WTC11 (cell line): ENCODE results near the gene UBFD1. TPM values are rescaled to one million over a fixed set of nuclear protein-coding genes. Genes with fewer than 3 reads are reported as not detected.
A peak's percentile ranks its signal among the peaks of the same experiment; 100 is the strongest.

Source experiments
- ATAC-seq: fragments of 200-7000 bp; cut with Tn5 transposase; 2 replicates; pipeline ENCODE4 v1.10.0; 2021; ENCODE audit warnings: mild to moderate bottlenecking, moderate library complexity
- CTCF ChIA-PET: fragments of 300-600 bp; sonication (Branson Sonifier 250); formaldehyde crosslinking; loops from one replicate; lab custom pipeline; 2021; ENCODE audit warnings: antibody characterized with exemption; lab: Charles Lee
- POLR2A ChIA-PET: fragments of 350-600 bp; sonication (Branson Sonifier 250); formaldehyde crosslinking; loops from one replicate; lab custom pipeline; 2021; ENCODE audit warnings: antibody characterized with exemption; lab: Charles Lee
- DNase-seq: peaks from one replicate; pipeline ENCODE4 v3.0.0; 2021; ENCODE audit warnings: low spot score
- H3K27ac Mint-ChIP-seq: 2 replicates; pipeline ENCODE4 v1.8.0; 2021; ENCODE audit warnings: mixed read lengths
- H3K27me3 Mint-ChIP-seq: 2 replicates; pipeline ENCODE4 v1.8.0; 2021; ENCODE audit warnings: low read depth, mild to moderate bottlenecking, moderate library complexity, mixed read lengths
- H3K36me3 Mint-ChIP-seq: 2 replicates; pipeline ENCODE4 v1.8.0; 2021; ENCODE audit warnings: mixed read lengths
- H3K4me1 Mint-ChIP-seq: 2 replicates; pipeline ENCODE4 v1.8.0; 2022; ENCODE audit warnings: mixed read lengths
- H3K4me3 Mint-ChIP-seq: 2 replicates; pipeline ENCODE4 v1.8.0; 2021; ENCODE audit warnings: mild to moderate bottlenecking, moderate library complexity, mixed read lengths
- H3K9me3 Mint-ChIP-seq: 2 replicates; pipeline ENCODE4 v1.8.0; 2021; ENCODE audit warnings: mixed read lengths
- ATF1 ChIP-seq: sonication (generic); formaldehyde crosslinking; IDR thresholded peaks from 2 replicates; pipeline ENCODE4 v1.8.1; 2023; ENCODE audit warnings: mild to moderate bottlenecking, moderate library complexity, missing genetic modification reagents
- ELF4 ChIP-seq: sonication (generic); formaldehyde crosslinking; IDR thresholded peaks from 2 replicates; pipeline ENCODE4 v1.8.1; 2022; ENCODE audit warnings: low read depth, mild to moderate bottlenecking, moderate library complexity, missing genetic modification reagents
- EMX1 ChIP-seq: fragments of 250-450 bp; sonication (Bioruptor Pico); IDR thresholded peaks from 2 replicates; pipeline ENCODE4 v1.8.0; 2021; ENCODE audit warnings: mild to moderate bottlenecking
- ERG ChIP-seq: fragments of 250-450 bp; sonication (Bioruptor Pico); IDR thresholded peaks from 2 replicates; pipeline ENCODE4 v1.8.0; 2021; ENCODE audit warnings: mild to moderate bottlenecking
- FOXK1 ChIP-seq: sonication (generic); formaldehyde crosslinking; IDR thresholded peaks from 2 replicates; pipeline ENCODE4 v1.8.0; 2022; ENCODE audit warnings: mild to moderate bottlenecking, moderate library complexity, missing genetic modification reagents
- HMGA2 ChIP-seq: fragments of 250-450 bp; sonication (Bioruptor Pico); IDR thresholded peaks from 2 replicates; pipeline ENCODE4 v1.4.0; 2021; ENCODE audit warnings: mild to moderate bottlenecking, moderate library complexity
- IRF1 ChIP-seq: sonication (generic); formaldehyde crosslinking; IDR thresholded peaks from 2 replicates; pipeline ENCODE4 v1.8.0; 2023; ENCODE audit warnings: missing genetic modification reagents
- JAZF1 ChIP-seq: fragments of 250-450 bp; sonication (Bioruptor Pico); IDR thresholded peaks from 2 replicates; pipeline ENCODE4 v1.9.0; 2021; ENCODE audit warnings: moderate library complexity, mild to moderate bottlenecking, inconsistent platforms
- MYBL2 ChIP-seq: sonication (generic); formaldehyde crosslinking; IDR thresholded peaks from 2 replicates; pipeline ENCODE4 v1.8.1; 2023; ENCODE audit warnings: mild to moderate bottlenecking, moderate library complexity, missing genetic modification reagents
- NR3C1 ChIP-seq: sonication (generic); formaldehyde crosslinking; conservative IDR thresholded peaks from 2 replicates; pipeline ENCODE4 v1.8.1; 2023; ENCODE audit warnings: low read depth, mild to moderate bottlenecking, missing genetic modification reagents
- PRDM15 ChIP-seq: sonication (generic); formaldehyde crosslinking; IDR thresholded peaks from 2 replicates; pipeline ENCODE4 v1.8.0; 2022; ENCODE audit warnings: missing genetic modification reagents
- PREB ChIP-seq: sonication (generic); formaldehyde crosslinking; IDR thresholded peaks from 2 replicates; pipeline ENCODE4 v1.8.1; 2022; ENCODE audit warnings: mild to moderate bottlenecking, missing genetic modification reagents, moderate library complexity, borderline replicate concordance
- TCF7 ChIP-seq: sonication (generic); formaldehyde crosslinking; IDR thresholded peaks from 2 replicates; pipeline ENCODE4 v1.8.0; 2022; ENCODE audit warnings: mild to moderate bottlenecking, low read depth, missing genetic modification reagents, moderate library complexity
- TP53 ChIP-seq: sonication (generic); formaldehyde crosslinking; IDR thresholded peaks from 2 replicates; pipeline ENCODE4 v1.8.1; 2023; ENCODE audit warnings: mild to moderate bottlenecking, missing genetic modification reagents
- ZNF121 ChIP-seq: sonication (generic); formaldehyde crosslinking; IDR thresholded peaks from 2 replicates; pipeline ENCODE4 v1.8.0; 2023; ENCODE audit warnings: missing genetic modification reagents
- ZNF263 ChIP-seq: sonication (generic); formaldehyde crosslinking; IDR thresholded peaks from 2 replicates; pipeline ENCODE4 v1.8.1; 2022; ENCODE audit warnings: low read depth, mild to moderate bottlenecking, moderate library complexity, missing genetic modification reagents
- ZNF416 ChIP-seq: fragments of 250-450 bp; sonication (Bioruptor Pico); IDR thresholded peaks from 2 replicates; pipeline ENCODE4 v1.9.0; 2021; ENCODE audit warnings: mild to moderate bottlenecking, inconsistent platforms
- total RNA-seq: library from RNA; stranded (reverse); gene quantifications from 3 replicates; pipeline ENCODE4 v1.2.3, GENCODE V29; 2021

UBFD1 gene
- total RNA-seq, 1 experiment from 2014 or later = 128 TPM

DNA sequence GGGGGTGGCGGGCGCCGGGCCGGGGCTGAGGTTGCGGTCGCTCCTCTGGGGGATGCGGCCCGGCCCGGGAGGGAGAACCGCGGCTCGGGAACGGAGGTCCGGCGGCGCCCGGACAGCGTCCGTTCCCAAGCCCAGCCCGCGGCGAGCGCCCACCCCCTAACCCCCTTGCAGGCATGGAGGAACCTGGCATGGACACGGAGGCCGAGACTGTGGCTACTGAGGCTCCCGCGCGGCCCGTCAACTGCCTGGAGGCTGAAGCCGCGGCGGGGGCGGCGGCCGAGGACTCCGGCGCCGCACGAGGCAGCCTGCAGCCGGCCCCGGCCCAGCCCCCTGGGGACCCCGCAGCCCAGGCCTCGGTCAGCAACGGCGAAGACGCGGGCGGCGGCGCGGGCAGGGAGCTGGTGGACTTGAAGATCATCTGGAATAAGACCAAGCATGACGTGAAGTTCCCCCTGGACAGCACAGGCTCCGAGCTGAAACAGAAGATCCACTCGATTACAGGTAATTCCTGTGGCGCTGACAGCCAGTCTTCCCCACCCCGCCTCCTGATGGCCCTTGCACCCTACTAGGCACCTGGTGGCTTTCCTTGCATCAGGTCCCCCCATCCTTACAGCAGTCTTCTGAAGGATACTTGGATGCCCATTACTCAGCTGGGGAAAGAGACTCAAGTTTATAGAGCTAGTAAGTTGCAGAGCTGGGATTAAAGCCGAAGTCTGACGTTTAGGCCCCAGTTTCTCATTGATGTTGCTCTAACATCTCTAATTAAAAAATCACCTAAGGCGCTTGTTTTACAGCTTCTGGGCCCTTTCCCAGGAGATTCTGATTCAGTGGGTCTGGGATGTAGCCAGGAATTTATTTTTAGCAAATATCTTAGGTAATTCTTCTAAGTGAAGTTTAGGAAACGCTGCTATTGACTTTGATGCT lies 514 bp downstream of the UBFD1 start:
- ChIA-PET POLR2A (interaction anchor here (1.1 to 1.8 kb wide), 4 partner anchors 39 to 105 kb away, joined by 3 to 7 read pairs (median 6); partner anchors contain the start of genes COG7, DCTN5, GGA2 and NDUFAB1), CTCF (interaction anchor here (0.6 to 2.3 kb wide), 13 partner anchors 11 to 488 kb away, joined by 3 to 22 read pairs (median 4); partner anchors contain the start of genes DCTN5 and NDUFAB1)
- H3K36me3 Mint-ChIP-seq = peaks cover 39% of the 10 kb centered on the region
- DNase-seq = peak; percentile 25
- H3K27me3 Mint-ChIP-seq = no peaks in the 10 kb centered on the region
- peak overlapping the region; percentile 90 for H3K4me3 Mint-ChIP-seq
- ATAC-seq = peak; percentile 4; the same call in 1 of the 2 replicates
- H3K4me1 Mint-ChIP-seq = peaks cover 18% of the 10 kb centered on the region
- TF ChIP-seq ZNF416 (CRISPR knock-in tag) (no peak), ATF1 (CRISPR knock-in tag) (no peak), TCF7 (CRISPR knock-in tag) (no peak), JAZF1 (CRISPR knock-in tag) (no peak), TP53 (CRISPR knock-in tag) (0 out of 2 replicates have a peak, but pooled peaks have one; percentile 55), FOXK1 (CRISPR knock-in tag) (no peak), PREB (CRISPR knock-in tag) (no peak), MYBL2 (CRISPR knock-in tag) (no peak)
- TF ChIP-seq, all 79 proteins: peak for 1
- Mint-ChIP-seq H3K9me3 (no peaks in the 10 kb centered on the region), H3K27ac (0 out of 2 replicates have a peak overlapping the region, but pooled peaks have one; percentile 32)

DNA sequence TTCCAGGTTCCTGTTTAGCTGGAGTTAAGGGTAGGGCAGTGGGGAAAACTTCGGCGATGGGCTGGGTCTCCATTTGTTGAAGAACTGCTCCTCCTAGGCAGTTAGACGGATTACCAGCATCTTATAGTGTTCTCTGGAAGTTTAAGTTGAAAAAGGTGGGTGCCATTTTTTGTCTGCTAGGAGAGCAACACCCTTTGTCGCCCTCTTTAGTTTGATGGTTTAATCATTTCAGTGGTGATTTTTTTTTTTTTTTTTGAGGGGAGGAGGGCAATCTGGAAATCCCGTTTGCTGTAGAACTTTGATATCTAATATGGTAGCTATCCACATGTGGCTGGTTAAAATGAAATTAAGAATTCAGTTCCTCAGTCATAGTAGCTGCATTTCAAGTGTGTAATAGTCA lies 4.1 kb downstream of the UBFD1 start:
- no peak overlapping the region for H3K4me3 Mint-ChIP-seq
- ATAC-seq (no peak), DNase-seq (no peak)
- peaks cover 13% of the 10 kb centered on the region for H3K4me1 Mint-ChIP-seq
- POLR2A ChIA-PET = no interaction called here
- no peak for TF ChIP-seq ELF4 (CRISPR knock-in tag)
- no peak for TF ChIP-seq NR3C1 (CRISPR knock-in tag)
- no peak for TF ChIP-seq ZNF121 (CRISPR knock-in tag)
- TF ChIP-seq HMGA2 = no peak
- no peak for TF ChIP-seq ZNF263
- TF ChIP-seq PRDM15 (CRISPR knock-in tag) = no peak
- TF ChIP-seq EMX1 (CRISPR knock-in tag) = no peak
- TF ChIP-seq IRF1 (CRISPR knock-in tag) = no peak
- TF ChIP-seq ERG (CRISPR knock-in tag) = no peak
- no peaks in the 10 kb centered on the region for H3K9me3 Mint-ChIP-seq
- no peak overlapping the region for H3K27ac Mint-ChIP-seq
- H3K36me3 Mint-ChIP-seq = peaks cover 57% of the 10 kb centered on the region
- H3K27me3 Mint-ChIP-seq = no peaks in the 10 kb centered on the region
- CTCF ChIA-PET = interaction anchor here (1.0 kb wide), 1 partner anchor 35 kb away, joined by 3 read pairs; no protein-coding TSS in a partner anchor
